IPS-18a (cell line): ENCODE results near the gene DLGAP1.

ENCODE experiments used
- H3K27ac ChIP-seq: one replicate; pipeline ENCODE4 v1.5.1; 2013; ENCODE audit warnings: low read length
- H3K27me3 ChIP-seq: one replicate; pipeline ENCODE4 v1.6.1; 2013; ENCODE audit warnings: mild to moderate bottlenecking, low read length; ENCODE audit not compliant: control insufficient read depth, insufficient read depth
- H3K36me3 ChIP-seq: one replicate; pipeline ENCODE4 v1.6.1; 2013; ENCODE audit warnings: low read depth, low read length; ENCODE audit not compliant: control insufficient read depth
- H3K4me1 ChIP-seq: one replicate; pipeline ENCODE4 v1.6.1; 2013; ENCODE audit warnings: low read depth, low read length; ENCODE audit not compliant: control insufficient read depth
- H3K4me3 ChIP-seq: one replicate; pipeline ENCODE4 v1.5.1; 2013; ENCODE audit warnings: low read length
- H3K9ac ChIP-seq: one replicate; pipeline ENCODE4 v1.6.1; 2013; ENCODE audit warnings: mild to moderate bottlenecking, low read length, moderate library complexity
- H3K9me3 ChIP-seq: one replicate; pipeline ENCODE4 v1.6.1; 2013; ENCODE audit warnings: low read depth, low read length; ENCODE audit not compliant: control insufficient read depth

DLGAP1 gene

DNA sequence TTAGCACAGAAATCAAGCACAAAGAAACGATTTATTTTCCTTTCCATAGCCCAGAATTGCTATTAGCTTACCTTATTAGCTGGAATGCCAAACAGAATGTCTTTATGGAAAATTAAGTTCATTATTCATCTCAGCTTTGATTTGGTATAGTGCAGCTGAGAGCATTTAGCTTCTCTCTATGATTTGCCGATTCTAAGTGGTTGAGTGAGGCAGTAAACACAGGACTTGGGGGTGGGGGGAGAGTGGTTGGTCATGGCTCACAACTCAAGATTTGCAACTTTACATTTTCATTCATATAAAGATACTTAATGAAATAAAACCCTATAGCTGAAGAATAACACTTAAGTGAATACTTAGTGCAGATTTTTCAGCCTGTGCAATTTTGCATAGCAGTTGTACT lies 609.9 kb downstream of the DLGAP1 start:
- Histone ChIP-seq H3K27me3 (no peaks in the 10 kb centered on the region), H3K9ac (no peak overlapping the region), H3K4me1 (no peaks in the 10 kb centered on the region), H3K9me3 (no peaks in the 10 kb centered on the region), H3K27ac (no peak overlapping the region), H3K36me3 (no peaks in the 10 kb centered on the region), H3K4me3 (no peak overlapping the region)

DNA sequence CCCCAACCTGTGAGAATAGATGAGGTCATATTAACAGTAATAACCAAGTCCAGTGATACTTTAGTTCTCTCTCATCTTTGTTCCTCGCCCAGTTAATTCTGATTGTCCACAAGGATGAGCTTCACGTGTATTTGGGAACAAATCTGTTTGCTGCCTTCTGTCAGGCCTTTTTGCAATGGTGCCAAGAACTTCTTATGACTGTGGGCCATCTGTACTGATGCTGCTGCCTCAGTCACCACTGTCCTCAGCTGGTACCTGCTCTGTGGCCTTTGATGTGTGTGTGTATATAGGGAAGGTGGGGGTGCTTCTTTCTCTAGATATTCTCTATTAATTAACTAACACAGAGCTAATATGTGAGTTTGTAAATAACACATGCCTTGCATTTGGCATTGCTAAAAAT lies 612.3 kb downstream of the DLGAP1 start:
- Histone ChIP-seq H3K4me1 (peaks cover 8% of the 10 kb centered on the region), H3K36me3 (no peaks in the 10 kb centered on the region), H3K9ac (no peak overlapping the region), H3K27me3 (no peaks in the 10 kb centered on the region), H3K27ac (no peak overlapping the region), H3K9me3 (no peaks in the 10 kb centered on the region), H3K4me3 (no peak overlapping the region)

DNA sequence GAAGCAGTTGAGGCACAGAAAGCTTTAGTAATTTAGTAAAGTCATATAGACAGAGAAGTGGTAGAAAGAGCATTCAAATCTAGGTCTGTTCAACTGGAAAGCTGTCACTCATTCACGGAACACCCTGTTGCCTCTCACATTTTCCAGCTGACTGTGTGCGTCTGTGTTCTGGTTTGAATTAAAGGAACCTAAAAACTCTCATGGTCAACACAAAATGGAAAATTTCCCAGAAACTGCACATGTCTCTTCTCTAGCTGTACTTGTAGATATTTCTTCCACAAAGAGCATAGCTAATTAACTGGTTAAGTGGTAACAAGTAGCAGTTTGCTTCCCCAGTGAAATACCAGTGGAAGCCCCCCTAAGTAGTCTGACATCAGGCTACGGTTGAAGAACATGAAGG lies 614.3 kb downstream of the DLGAP1 start:
- Histone ChIP-seq H3K36me3 (no peaks in the 10 kb centered on the region), H3K27ac (no peak overlapping the region), H3K27me3 (no peaks in the 10 kb centered on the region), H3K4me3 (no peak overlapping the region), H3K4me1 (peaks cover 8% of the 10 kb centered on the region), H3K9me3 (no peaks in the 10 kb centered on the region), H3K9ac (no peak overlapping the region)

DNA sequence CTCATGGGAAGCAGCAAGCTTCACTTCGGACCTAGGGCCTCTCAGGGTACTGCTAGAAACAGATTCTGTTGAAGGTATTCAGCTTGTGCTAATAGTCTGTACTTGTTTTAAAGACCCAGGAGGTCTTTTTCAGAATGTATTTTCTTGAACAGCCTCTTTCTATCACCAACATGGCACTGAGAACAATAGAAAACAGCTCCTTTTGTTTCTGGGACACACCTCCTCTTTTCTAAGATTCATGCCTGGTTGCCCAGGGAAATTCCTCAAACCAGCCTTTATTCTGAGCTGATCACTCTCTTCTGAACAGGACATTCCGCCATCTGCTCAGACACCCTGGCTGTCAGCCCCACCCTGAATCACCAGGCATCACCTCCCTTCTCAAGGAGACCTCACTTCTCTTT lies 615.5 kb downstream of the DLGAP1 start:
- no peak overlapping the region for H3K9ac ChIP-seq
- H3K27ac ChIP-seq = no peak overlapping the region
- peaks cover 8% of the 10 kb centered on the region for H3K4me1 ChIP-seq
- H3K36me3 ChIP-seq = no peaks in the 10 kb centered on the region
- H3K4me3 ChIP-seq = no peak overlapping the region
- H3K27me3 ChIP-seq = no peaks in the 10 kb centered on the region
- no peaks in the 10 kb centered on the region for H3K9me3 ChIP-seq

DNA sequence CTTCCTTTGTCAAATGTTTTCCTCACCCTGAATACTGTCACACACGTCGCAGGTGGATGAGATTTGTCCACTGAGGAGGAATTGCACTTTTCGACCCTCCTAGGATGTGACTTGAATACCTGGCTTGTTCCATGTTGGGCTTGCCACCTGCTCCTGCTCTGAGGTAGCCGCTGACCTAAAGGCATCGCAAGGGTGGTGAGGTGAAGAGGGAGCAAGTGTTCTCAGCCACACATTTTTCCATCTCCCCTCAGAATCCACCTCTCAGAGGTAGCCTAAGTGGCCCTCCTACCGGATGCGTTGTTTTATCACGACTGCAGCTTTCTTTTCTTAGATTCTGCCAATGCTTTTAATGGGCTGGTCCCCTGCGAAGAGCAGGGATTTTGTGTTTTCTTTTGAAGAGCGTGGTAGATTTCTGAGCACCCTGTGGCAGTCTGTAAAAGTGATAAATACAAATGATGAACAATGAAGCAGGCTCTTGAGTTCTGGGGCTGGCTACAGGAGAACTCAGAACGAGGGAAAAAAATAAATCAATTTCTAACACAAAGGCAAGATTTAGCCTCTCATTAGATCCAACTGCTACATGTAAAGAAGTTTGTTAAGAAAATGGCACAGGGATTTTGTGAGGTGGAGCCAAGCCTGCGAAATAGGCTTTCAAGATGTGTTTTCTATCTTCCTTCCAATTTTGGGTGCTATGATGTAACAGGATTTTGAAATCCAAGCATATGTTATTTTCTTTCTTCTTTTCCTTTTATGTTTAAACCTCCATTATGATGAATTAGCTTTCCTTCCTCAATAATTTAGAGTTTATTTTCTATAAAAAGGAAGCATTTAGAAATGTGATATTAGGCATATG lies 618.4 kb downstream of the DLGAP1 start:
- H3K27me3 ChIP-seq = no peaks in the 10 kb centered on the region
- peaks cover 16% of the 10 kb centered on the region for H3K4me1 ChIP-seq
- no peak overlapping the region for H3K27ac ChIP-seq
- no peaks in the 10 kb centered on the region for H3K9me3 ChIP-seq
- no peak overlapping the region for H3K4me3 ChIP-seq
- H3K9ac ChIP-seq = no peak overlapping the region
- H3K36me3 ChIP-seq = no peaks in the 10 kb centered on the region

DNA sequence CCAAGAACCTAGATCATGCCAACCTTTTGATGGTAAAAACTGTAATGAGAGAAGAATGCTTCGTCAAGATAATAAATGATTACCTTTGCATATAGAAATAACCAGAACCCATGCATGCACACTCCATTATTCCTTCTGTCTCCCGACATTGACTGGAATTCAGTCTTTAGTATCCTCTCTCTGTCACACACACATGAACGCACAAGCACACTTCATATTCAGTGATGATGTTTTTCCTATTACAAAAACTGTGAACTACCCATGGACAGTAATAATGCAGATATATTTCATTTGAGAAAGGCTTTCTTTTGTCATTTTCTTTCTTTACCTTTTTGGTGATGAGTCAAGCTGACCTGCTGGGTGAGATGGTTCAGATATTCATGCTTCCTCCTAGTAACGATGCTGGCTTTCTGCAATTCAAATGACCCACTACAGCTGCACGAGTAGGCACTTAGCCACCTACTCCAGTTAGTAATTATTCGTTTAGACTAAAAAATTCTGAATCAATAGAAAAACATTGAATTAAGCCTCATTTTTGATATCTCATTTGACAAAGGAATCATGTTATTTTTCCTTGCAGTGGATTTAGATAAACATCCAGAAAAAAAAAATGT lies 623.0 kb downstream of the DLGAP1 start:
- H3K4me3 ChIP-seq = no peak overlapping the region
- no peaks in the 10 kb centered on the region for H3K9me3 ChIP-seq
- H3K9ac ChIP-seq = no peak overlapping the region
- H3K4me1 ChIP-seq = peaks cover 13% of the 10 kb centered on the region
- no peaks in the 10 kb centered on the region for H3K27me3 ChIP-seq
- H3K27ac ChIP-seq = no peak overlapping the region
- no peaks in the 10 kb centered on the region for H3K36me3 ChIP-seq

DNA sequence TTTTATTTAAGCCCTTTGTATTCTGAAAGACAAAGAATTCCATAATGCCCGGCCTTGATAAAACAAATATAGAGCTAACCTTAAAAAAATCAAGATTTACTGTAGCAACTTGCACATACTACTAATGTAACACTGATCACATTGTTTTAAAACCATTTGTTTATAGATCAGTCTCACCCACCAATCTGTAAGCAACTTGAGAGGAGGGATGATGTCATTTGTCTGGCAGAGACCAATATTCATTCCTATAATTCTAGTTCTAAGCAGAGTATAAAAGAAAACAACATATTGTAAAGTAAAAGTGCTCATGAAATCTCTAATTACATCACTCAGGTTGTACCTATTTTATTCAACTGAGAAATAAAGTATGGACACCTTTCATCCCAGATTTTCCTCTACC lies 624.5 kb downstream of the DLGAP1 start:
- Histone ChIP-seq H3K4me3 (no peak overlapping the region), H3K4me1 (peaks cover 13% of the 10 kb centered on the region), H3K9ac (no peak overlapping the region), H3K9me3 (no peaks in the 10 kb centered on the region), H3K36me3 (no peaks in the 10 kb centered on the region), H3K27me3 (no peaks in the 10 kb centered on the region), H3K27ac (no peak overlapping the region)

DNA sequence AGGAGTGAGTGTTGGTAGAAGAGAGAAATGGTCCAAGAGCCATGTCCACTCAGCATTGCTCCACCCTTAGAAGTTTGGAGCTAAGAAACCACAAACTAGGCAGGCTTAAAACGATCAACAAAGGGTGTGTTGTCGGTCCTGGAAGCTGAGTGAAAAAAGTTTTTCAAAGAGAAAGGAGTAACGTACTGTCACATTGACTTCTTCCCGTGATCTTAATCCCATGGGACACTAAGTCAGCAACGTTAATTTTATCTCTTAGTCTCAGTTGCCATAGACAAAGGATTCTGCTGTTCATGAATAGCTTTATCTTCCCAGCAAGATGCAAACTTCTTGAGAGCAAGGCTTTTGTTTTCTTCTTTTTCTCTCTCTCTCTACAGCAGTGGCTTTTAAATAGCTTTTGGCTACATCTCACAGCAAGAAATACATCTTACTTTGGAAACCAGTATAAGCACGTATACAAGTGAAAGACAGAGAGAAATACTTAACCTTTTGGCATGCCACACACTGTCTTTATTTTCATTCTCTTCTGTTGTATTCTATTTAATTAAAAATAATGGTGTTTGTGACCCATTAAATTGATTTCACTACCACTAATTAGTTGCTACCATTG lies 627.8 kb downstream of the DLGAP1 start:
- H3K27me3 ChIP-seq = no peaks in the 10 kb centered on the region
- H3K27ac ChIP-seq = no peak overlapping the region
- no peak overlapping the region for H3K4me3 ChIP-seq
- no peaks in the 10 kb centered on the region for H3K36me3 ChIP-seq
- peaks cover 10% of the 10 kb centered on the region for H3K4me1 ChIP-seq
- no peaks in the 10 kb centered on the region for H3K9me3 ChIP-seq
- H3K9ac ChIP-seq = no peak overlapping the region

DNA sequence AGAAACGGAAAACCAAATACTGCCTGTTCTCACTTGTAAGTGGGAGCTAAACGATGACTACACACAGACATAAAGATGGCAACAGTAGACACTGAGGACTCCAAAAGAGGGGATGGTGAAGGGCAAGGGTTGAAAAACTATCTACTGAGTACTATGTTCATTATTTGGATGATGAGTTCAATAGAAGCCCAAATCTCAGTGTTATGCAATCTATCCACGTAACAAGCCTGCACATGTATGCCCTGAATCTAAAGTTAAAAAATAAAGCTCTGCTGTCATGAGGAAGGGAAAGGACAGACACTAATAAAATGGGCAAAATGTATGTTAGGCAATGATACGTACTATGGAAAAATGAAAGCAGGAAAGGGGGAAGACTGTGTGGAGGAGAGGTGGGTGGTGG lies 629.1 kb downstream of the DLGAP1 start:
- Histone ChIP-seq H3K9ac (no peak overlapping the region), H3K27ac (no peak overlapping the region), H3K4me1 (peaks cover 12% of the 10 kb centered on the region), H3K4me3 (no peak overlapping the region), H3K9me3 (no peaks in the 10 kb centered on the region), H3K27me3 (no peaks in the 10 kb centered on the region), H3K36me3 (no peaks in the 10 kb centered on the region)

DNA sequence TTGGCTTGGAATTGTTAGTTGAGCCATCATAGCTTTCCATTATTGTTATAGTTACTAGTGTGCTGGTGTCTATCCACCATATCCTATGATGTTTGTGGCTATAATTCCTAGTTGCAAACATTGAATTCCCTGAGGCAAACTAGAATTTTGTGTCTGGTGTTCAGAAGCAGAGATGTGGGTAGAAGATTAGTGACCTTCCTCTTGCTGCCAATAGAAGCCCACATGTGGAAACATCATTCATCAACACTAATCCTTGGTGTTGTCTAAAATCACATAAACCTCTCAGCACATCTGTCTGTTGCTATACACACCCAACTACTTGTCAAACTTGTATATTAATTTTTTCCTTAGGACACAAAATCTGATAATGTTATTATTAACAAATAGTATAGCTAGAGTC lies 631.0 kb downstream of the DLGAP1 start:
- Histone ChIP-seq H3K27me3 (no peaks in the 10 kb centered on the region), H3K27ac (no peak overlapping the region), H3K9me3 (no peaks in the 10 kb centered on the region), H3K36me3 (no peaks in the 10 kb centered on the region), H3K4me3 (no peak overlapping the region), H3K9ac (no peak overlapping the region), H3K4me1 (peaks cover 12% of the 10 kb centered on the region)

DNA sequence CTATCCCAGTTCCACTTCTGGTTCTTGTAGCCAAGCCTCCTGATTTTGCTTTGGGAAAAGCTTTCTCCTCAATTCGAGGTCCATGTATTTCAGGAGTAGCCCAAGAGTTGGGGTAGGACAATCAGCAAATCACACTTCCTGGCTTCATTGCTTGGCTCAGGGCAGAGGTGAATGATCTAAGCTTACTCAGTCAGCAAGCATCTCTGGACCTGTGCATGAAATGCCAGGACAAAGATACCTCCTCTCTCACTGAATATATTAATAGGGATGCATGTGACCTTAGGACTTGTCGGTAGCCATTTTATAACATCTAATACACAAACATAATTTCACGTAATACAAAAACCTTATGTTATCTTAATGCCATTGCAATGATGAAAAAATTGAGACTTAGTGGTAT lies 632.0 kb downstream of the DLGAP1 start:
- H3K9me3 ChIP-seq = no peaks in the 10 kb centered on the region
- no peaks in the 10 kb centered on the region for H3K36me3 ChIP-seq
- H3K4me1 ChIP-seq = peaks cover 12% of the 10 kb centered on the region
- no peak overlapping the region for H3K4me3 ChIP-seq
- no peaks in the 10 kb centered on the region for H3K27me3 ChIP-seq
- no peak overlapping the region for H3K9ac ChIP-seq
- H3K27ac ChIP-seq = no peak overlapping the region
